Ovary (tissue), 10 donors: Measurements from ENCODE around the gene ZNF529. TPM values are rescaled to one million over a fixed set of nuclear protein-coding genes. Genes with fewer than 3 reads are reported as not detected.
"Not testable (repeated sequence)": the region's sequence is repeated elsewhere in the genome, so short reads cannot be mapped to it uniquely, and the experiment has no call there.

Source experiments
- DNase-seq, 5 donors: peaks; one replicate each; pipeline ENCODE4 v3.0.0-alpha.2; 2019 to 2020
- H3K27ac ChIP-seq, 2 donors: fragments of 200-600 bp; one replicate each; pipeline versions ENCODE4 v1.5.1 to v1.8.0; 2019 to 2022
- H3K27me3 ChIP-seq: fragments of 200-600 bp; one replicate; pipeline ENCODE4 v1.8.0; 2022
- H3K36me3 ChIP-seq: fragments of 200-600 bp; sonication (generic); one replicate; pipeline ENCODE4 v1.5.1; 2019
- H3K4me1 ChIP-seq: one replicate; pipeline ENCODE4 v1.8.1; 2013; ENCODE audit warnings: mild to moderate bottlenecking, moderate library complexity; ENCODE audit not compliant: insufficient read depth
- H3K4me3 ChIP-seq: fragments of 200-600 bp; sonication (generic); one replicate; pipeline ENCODE4 v1.5.1; 2017
- H3K9me3 ChIP-seq, 2 donors: fragments of 200-600 bp in 1 of 2; sonication (generic) in 1 of 2; one replicate each; pipeline versions ENCODE4 v1.5.1 to v1.8.1; 2013 to 2019; ENCODE audit warnings: mild to moderate bottlenecking in 1 of 2, moderate library complexity in 1 of 2
- EP300 ChIP-seq: sonication (generic); formaldehyde crosslinking; IDR thresholded peaks from one replicate; pipeline ENCODE4 v1.6.1; 2017; ENCODE audit warnings: antibody characterized with exemption
- POLR2A ChIP-seq: fragments of 450-650 bp; IDR thresholded peaks from one replicate; pipeline ENCODE4 v1.6.1; 2017; ENCODE audit warnings: antibody characterized with exemption, mild to moderate bottlenecking, moderate library complexity
- WGBS, 3 donors: extraction: QIAGEN DNeasy Blood & Tissue Kit in 1 of 3; methylation state at CpG; one replicate each; pipeline versions ENCODE4 v1.1.5 to v1.1.7; 2013 to 2017; 5-methylcytosine and 5-hydroxymethylcytosine counted together
- intact Hi-C, 4 donors: fragments of 100-400 bp; cut with DNase I; formaldehyde crosslinking; loops; one replicate each; pipeline versions ENCODE4 v1.11.0 to v1.15.1; 2022 to 2023
- long read RNA-seq, 3 donors: library from polyadenylated mRNA in 2 of 3; unstranded in 2 of 3; transcript quantifications; one replicate each; pipeline ENCODE4 v2.0.0 and lab custom pipeline, GENCODE V29; 2021 to 2026
- polyA plus RNA-seq, 2 donors: library from polyadenylated mRNA; stranded (reverse); fragments of 200-250 nt in 1 of 2; fragments of 350-450 nt in 1 of 2; fragmentation: Illumina TruSeq in 1 of 2; extraction: RNeasy Lipid Tissue Mini Kit (QIAGEN cat#74804) in 1 of 2; gene quantifications; one replicate each; pipeline ENCODE4 v1.2.3, GENCODE V29; 2013 to 2014
- total RNA-seq, 7 donors: library from RNA; depleted of rRNA in 2 of 7; stranded (reverse); fragments of >200 nt in 2 of 7; fragmentation: NEBNext Ultra II Directional in 3 of 7; extraction: Animal tissue kit (Norgen Biotek cat#: 25700) in 3 of 7; gene quantifications; one replicate each; pipeline versions ENCODE4 v1.1.0 to v1.2.4, GENCODE V29; 2016 to 2023
- TF ChIP-seq, protein P1 (sequence below), 3 donors: fragments of 450-650 bp in 2 of 3; fragments of 200-600 bp in 1 of 3; IDR thresholded peaks; one replicate each; pipeline versions ENCODE4 v1.5.1 to v1.8.0; 2016 to 2022; ENCODE audit warnings: antibody characterized with exemption in 3 of 3, mild to moderate bottlenecking in 1 of 3
- donor health status: DM: no; HTN: no; CAD: no; lungs with moderate emphysema.
- donor health status: DM: no; HTN: no; CAD: no.
- donor health status: Bipolar disorder and iron deficiency.
- donor health status: DM: yes; HTN: yes; CAD: no.
- donor health status: DM: no; HTN: no; CAD: no.
- donor health status: DM: yes; HTN: yes; CAD: no.

The ZNF529 gene
- total RNA-seq (10 to 100 TPM; 11.7 to 24.5 (median 19.5) TPM), polyA plus RNA-seq (10 to 100 TPM in 1 of 2 donors, 1 to 10 TPM in 1; 5.8 to 11.7 TPM)
- long read RNA-seq, donor 1, full-length matches to known transcripts = 3 of 14 reads
- long read RNA-seq, donor 1, partial matches to known transcripts = 2 of 14 reads
- long read RNA-seq, donor 1, other reads (novel, unspliced or antisense) = 9 of 14 reads
- long read RNA-seq, donor 2, full-length matches to known transcripts = 4 of 12 reads
- long read RNA-seq, donor 2, partial matches to known transcripts = 8 of 12 reads
- long read RNA-seq, donor 2, other reads (novel, unspliced or antisense) = 0 of 12 reads
- long read RNA-seq, donor 3, full-length matches to known transcripts = 5 of 14 reads
- long read RNA-seq, donor 3, partial matches to known transcripts = 0 of 14 reads
- long read RNA-seq, donor 3, other reads (novel, unspliced or antisense) = 9 of 14 reads

DNA sequence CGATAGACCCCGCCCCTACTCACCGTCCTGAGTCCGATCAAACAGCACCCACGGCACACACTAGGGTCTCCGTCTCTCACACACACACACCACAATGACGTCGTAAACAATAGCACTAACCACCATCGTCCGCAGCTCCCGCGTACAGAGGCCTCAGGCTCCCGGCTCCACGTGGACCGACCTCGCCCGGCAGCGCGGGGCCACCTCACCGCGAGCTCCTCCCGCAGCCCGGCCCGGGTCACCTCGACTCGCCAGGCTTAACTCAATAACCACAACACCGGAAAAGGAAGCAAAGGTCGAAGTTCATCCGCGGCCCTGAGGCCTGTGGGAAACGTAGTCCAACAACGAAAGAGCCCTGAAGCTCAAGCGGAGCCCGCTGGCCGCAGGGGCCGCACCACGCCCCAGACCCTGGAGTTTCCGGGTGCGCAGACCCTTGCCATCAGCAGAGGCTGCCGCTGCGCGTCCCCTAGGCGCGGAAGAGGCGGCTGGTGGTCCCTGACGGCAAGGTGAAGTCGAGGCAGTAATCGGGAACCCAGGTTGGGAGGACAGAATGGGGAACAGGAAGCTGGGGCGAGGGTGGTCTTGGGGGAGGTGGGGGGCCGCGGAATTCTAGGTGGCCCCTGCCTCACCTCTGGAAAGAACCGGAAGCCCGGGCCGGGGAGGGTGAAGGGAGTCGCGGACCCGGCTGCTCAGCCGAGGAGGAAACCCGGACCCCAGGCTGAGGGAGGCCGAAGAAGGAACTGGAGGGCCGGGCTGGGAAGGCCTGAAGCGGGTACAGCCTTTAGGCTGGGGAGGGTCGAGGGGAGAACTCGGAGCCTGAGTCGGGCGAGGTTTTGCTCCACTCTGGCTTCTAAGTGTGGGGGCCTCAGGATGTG is at the start of gene ZNF529:
TSS of gene ZNF529 (minus strand) at position 273 of the 875 bp plus-strand sequence. CDS start 946 bp downstream, outside the sequence.
- Histone ChIP-seq H3K36me3 (no peaks in the 10 kb centered on the region), H3K27me3 (no peaks in the 10 kb centered on the region), H3K9me3 (peaks cover 0 to 28% of the 10 kb centered on the region in 2 donors), H3K4me3 (peak within 1 kb of the TSS; percentile 85), H3K27ac (peak within 1 kb of the TSS; percentile 1 to 50), H3K4me1 (peaks cover 2% of the 10 kb centered on the region)
- TF ChIP-seq EP300 = no peak
- TF ChIP-seq, protein P1, sequence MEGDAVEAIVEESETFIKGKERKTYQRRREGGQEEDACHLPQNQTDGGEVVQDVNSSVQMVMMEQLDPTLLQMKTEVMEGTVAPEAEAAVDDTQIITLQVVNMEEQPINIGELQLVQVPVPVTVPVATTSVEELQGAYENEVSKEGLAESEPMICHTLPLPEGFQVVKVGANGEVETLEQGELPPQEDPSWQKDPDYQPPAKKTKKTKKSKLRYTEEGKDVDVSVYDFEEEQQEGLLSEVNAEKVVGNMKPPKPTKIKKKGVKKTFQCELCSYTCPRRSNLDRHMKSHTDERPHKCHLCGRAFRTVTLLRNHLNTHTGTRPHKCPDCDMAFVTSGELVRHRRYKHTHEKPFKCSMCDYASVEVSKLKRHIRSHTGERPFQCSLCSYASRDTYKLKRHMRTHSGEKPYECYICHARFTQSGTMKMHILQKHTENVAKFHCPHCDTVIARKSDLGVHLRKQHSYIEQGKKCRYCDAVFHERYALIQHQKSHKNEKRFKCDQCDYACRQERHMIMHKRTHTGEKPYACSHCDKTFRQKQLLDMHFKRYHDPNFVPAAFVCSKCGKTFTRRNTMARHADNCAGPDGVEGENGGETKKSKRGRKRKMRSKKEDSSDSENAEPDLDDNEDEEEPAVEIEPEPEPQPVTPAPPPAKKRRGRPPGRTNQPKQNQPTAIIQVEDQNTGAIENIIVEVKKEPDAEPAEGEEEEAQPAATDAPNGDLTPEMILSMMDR (IDR thresholded peaks at IDR 0.05) = no peak
- no peak for TF ChIP-seq POLR2A
- DNase-seq = peak; percentile 79 to 89 (median 88)
- intact Hi-C loops = no loop called here
- 0 to 1% (median 0%) methylated on average over 65 to 66 of the region's 66 CpGs for WGBS, 3 donors

DNA sequence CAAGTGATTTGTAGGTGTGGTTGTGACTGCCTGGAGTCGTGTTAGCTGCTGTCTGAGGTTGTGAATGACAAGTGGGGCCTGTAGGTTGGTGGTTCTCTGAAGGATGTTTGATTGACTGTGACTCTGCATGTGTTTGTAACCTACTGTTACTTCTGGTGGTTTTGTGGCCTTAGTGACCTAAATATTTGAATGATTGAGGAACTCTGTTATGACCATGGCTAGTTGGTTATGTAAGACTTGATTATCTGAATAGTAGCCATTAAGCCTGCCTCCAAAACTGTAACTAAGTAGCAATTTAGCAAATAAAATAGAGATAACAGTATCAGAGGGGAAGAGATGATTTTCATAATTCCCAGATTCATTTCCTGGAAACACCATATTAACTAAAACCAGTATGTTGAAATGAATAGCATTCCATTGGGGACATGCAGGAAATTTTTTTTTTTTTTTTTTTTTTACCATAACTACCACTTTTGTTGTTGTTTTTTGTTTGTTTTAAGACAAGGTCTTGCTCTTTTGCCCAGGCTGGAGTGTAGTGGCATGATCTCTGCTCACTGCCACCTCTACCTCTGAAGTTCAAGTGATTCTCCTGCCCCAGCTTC is 32.9 kb upstream of the ZNF529 start:
- DNase-seq = no peak
- no peaks in the 10 kb centered on the region for H3K36me3 ChIP-seq
- peak overlapping the region; percentile 67 for H3K4me3 ChIP-seq
- H3K27ac ChIP-seq = no peak overlapping the region
- WGBS, 3 donors = 0 to 2% (median 0%) methylated on average over 1 of the region's 1 CpG
- no peaks in the 10 kb centered on the region for H3K27me3 ChIP-seq
- intact Hi-C loops = no loop called here
- no peak for TF ChIP-seq POLR2A
- H3K4me1 ChIP-seq = peaks cover 1% of the 10 kb centered on the region
- H3K9me3 ChIP-seq = no peaks in the 10 kb centered on the region

DNA sequence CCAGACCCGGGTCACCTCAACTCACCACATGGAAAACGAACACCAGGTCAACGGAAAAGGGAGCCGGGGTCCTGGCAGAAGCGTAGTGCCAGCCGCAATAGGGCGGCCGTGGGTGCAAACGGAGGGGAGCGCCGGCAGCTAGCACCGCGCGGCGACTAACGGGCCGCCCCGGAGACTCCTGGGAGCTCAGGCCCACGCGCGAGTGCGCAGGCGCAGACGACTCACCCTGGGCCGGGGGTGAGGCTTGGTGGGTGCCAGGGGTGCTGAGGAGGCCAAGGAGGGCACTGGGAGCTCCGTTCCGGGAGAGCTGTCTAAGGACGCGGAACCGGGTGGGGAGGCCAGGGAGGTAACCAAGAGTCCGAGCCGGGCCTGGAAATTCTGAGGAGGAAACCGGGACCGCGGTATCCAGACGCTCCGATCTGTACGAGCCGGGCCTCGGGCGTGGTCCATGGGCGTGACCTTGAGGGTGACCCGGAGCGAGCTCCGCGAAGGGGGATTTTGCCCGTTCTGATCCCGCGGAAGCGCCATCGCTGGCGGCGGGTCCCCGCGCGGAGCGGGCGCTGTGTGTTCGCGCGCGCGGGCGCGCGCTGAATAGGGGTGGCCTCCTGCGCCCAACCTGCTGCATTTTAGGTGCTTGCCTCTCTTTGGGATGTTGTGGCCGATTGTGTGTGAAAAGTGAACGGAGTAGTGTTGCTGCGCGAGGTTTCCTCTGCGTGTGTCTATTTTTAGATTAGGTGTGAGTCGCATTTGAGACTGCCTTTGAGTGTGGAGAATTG is 32.2 kb upstream of the ZNF529 start, which contains the start of gene ZNF382:
TSS of gene ZNF382 (plus strand) at position 213 of the 776 bp plus-strand sequence. CDS start 4,602 bp downstream, outside the sequence.
- TF ChIP-seq, protein P1 (IDR thresholded peaks at IDR 0.05) = no peak
- TF ChIP-seq POLR2A (no peak), EP300 (no peak)

DNA sequence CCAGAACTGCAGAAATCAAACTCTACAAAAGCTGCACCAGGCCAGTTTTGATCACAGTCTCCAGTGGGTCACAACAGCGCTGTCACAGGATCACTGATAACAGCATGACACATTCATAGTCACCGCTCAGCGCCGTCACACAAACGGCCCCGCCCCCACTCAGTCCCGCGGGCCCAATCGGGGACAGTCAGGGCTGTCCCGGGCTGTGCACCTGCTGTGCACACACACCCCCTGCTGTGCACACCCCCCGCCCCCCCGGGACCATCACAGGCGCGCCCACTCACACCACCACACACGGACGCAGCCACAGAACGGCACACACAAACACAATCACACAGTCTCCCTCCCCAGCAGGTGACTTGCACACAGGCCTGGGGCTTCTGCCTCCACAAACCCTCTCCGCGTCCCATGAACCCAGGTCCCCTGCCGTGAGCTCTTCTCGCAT is 31.6 kb upstream of the ZNF529 start:
- intact Hi-C loops = no loop called here
- no peaks in the 10 kb centered on the region for H3K9me3 ChIP-seq
- peak in 3 of 5 donors; percentile 16 to 30 (median 20) for DNase-seq

More for the DNA sequence above, 32.2 kb upstream of the ZNF529 start, which contains the start of gene ZNF382:
- Histone ChIP-seq H3K27me3 (no peaks in the 10 kb centered on the region), H3K4me1 (peaks cover 1% of the 10 kb centered on the region), H3K27ac (peak within 1 kb of the TSS in 1 of 2 donors; percentile 56), H3K9me3 (no peaks in the 10 kb centered on the region), H3K36me3 (no peaks in the 10 kb centered on the region), H3K4me3 (peak within 1 kb of the TSS; percentile 67)
- peak; percentile 47 to 79 (median 75) for DNase-seq
- WGBS, 3 donors = 0 to 2% (median 1%) methylated on average over 73 of the region's 73 CpGs
- intact Hi-C loops = no loop called here

DNA sequence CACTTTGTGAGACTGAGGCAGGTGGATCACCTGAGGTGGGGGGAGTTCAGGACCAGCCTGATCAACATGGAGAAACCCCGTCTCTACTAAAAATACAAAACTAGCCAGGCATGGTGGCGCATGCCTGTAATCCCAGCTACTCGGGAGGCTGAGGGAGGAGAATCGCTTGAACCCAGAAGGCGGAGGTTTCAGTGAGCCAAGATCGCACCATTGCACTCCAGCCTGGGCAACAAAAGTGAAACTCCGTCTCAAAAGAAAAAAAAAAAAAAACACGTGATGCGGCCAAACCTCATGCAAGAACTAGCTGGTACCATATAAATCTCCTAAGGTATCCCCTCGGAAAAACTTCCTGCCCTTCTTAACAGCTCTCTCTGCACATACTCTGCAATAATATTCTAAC is 29.6 kb upstream of the ZNF529 start:
- intact Hi-C loops, H3K36me3 ChIP-seq, DNase-seq, H3K4me3 ChIP-seq, H3K27ac ChIP-seq, H3K4me1 ChIP-seq, H3K9me3 ChIP-seq, H3K27me3 ChIP-seq: not testable (repeated sequence)
- WGBS, 3 donors = 89 to 95% (median 92%) methylated on average over 10 of the region's 10 CpGs

More for the DNA sequence above, 31.6 kb upstream of the ZNF529 start:
- Histone ChIP-seq H3K4me1 (peaks cover 1% of the 10 kb centered on the region), H3K27ac (peak overlapping the region in 1 of 2 donors; percentile 56), H3K36me3 (no peaks in the 10 kb centered on the region), H3K4me3 (peak overlapping the region; percentile 67), H3K27me3 (no peaks in the 10 kb centered on the region)
- WGBS, 3 donors = 1 to 2% (median 1%) methylated on average over 16 to 21 of the region's 21 CpGs
- TF ChIP-seq EP300 (no peak), POLR2A (no peak)
- TF ChIP-seq, protein P1 (IDR thresholded peaks at IDR 0.05) = no peak
